GM19395 (cell line): Measurements from ENCODE around the gene SLC38A2.
"Not testable (repeated sequence)": the region's sequence is repeated elsewhere in the genome, so short reads cannot be mapped to it uniquely, and the experiment has no call there.

Experiments used
- ATAC-seq: cut with Tn5 transposase; IDR thresholded peaks from one replicate; pipeline ENCODE4 v1.9.1; 2021; ENCODE audit warnings: mild to moderate bottlenecking, moderate library complexity; ENCODE audit not compliant: unreplicated experiment

SLC38A2 gene

DNA sequence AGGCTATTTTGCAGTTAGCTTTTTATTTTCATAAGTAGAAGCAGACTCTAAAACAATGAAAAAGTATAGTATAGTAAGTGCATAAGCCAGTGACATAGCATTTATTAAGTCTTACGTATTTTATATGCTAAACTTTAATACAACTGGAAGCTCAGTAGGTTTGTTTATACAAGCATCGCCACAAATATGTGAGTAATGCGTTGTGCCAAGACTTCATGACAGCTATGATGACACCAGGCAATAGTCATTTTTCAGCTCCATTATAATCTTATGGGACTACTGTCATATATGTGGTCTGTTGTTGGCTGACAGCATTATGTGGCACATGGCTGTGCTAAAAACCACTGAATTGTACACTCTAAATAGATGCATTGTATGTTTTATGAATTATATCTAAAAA, 40.3 kb downstream of the SLC38A2 start:
- no peak for ATAC-seq

DNA sequence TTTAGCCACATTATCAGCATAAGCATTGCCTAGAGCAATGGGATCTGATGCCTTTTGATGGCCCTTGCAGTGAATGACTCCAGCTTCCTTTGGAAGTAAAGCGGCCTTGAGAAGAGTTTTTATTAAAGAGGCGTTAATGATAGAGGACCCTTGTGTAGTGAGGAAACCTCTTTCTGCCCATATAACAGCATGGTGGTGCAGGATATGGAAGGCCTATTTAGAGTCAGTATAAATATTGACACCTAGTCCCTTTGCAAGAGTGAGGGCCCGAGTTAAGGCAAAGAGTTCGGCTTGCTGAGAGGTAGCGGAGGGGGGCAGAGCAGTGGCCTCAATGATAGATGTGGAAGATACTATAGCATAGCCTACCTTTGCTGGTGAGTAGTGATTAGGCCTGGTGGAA, 47.5 kb downstream of the SLC38A2 start:
- ATAC-seq, result not testable (repeated sequence)

DNA sequence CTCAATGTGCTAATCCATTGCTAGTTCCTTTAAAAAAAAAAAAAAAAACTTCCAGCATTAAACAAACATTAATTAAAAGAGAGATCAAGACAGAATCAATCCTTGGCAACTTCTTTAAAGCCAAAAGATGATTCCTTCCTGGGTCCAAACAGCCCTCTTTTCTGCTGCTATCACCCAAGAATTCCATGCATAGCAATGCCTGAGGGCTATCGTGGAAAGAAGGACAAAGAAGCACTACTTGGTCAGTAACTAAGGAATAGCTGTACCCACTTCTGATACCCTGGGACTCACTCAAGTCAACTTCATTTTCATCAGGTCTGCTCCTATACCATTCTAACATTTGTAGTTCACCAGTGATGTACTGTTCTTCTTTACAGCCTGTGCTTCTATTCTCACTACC, 51.8 kb downstream of the SLC38A2 start:
- ATAC-seq, result no peak

DNA sequence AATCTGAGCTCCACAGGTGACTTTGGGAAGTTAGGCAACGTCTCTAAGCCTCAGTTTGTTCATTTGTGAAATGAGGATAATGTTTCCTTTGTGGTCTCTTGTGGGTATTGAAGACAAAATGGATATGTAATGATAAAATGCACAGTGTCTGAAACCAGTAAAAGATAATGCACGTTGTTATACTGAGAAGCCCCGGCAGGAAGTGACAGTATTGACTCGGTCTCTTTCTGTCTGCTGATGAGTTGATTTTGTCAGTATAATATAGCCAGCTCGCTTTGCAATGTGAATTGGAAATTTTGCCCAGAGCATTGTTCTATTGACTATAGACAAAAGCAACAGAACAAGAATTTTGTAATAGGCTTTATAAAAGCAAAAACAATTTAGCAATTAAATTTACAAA, 54.5 kb downstream of the SLC38A2 start:
- no peak for ATAC-seq
